Measurements from ENCODE around the gene NLN.

Gene NLN

GRCh38 chr5:65813174-65813573, 91.2 kb downstream of the NLN start:
- TF ChIP-seq MAX (IDR thresholded peaks at IDR 0.05; ENCODE audit: low read depth, low read length), result no peak
- no peak for TF ChIP-seq MYC (IDR thresholded peaks at IDR 0.05; ENCODE audit: low read depth, low read length)
- no peak for TF ChIP-seq POLR2A (IDR thresholded peaks at IDR 0.05; ENCODE audit: extremely low read depth, insufficient read length)
- no peak for TF ChIP-seq CTCF (IDR thresholded peaks at IDR 0.05; ENCODE audit: low read depth, low read length)
- no peak overlapping the region for H3K4me3 ChIP-seq (ENCODE audit: low read depth, low read length)
- DNase-seq (ENCODE audit: low read depth), result no peak

- peak; percentile 47 for DNase-seq (ENCODE audit: low read depth)
- no peak overlapping the region for H3K4me3 ChIP-seq (ENCODE audit: low read depth, low read length)
- TF ChIP-seq POLR2A (IDR thresholded peaks at IDR 0.05; ENCODE audit: extremely low read depth, insufficient read length) (no peak), CTCF (IDR thresholded peaks at IDR 0.05; ENCODE audit: low read depth, low read length) (no peak), MYC (IDR thresholded peaks at IDR 0.05; ENCODE audit: low read depth, low read length) (no peak), MAX (IDR thresholded peaks at IDR 0.05; ENCODE audit: low read depth, low read length) (no peak)
Observed at GRCh38 chr5:65815161-65815560, 93.2 kb downstream of the NLN start.

GRCh38 chr5:65816729-65817128, 94.7 kb downstream of the NLN start:
- H3K4me3 ChIP-seq (ENCODE audit: low read depth, low read length), result no peak overlapping the region
- TF ChIP-seq MAX (IDR thresholded peaks at IDR 0.05; ENCODE audit: low read depth, low read length) (peak; percentile 28; the same call in 1 of the 2 replicates), CTCF (IDR thresholded peaks at IDR 0.05; ENCODE audit: low read depth, low read length) (no peak)
- peak; percentile 79 for DNase-seq (ENCODE audit: low read depth)

- TF ChIP-seq MAX (IDR thresholded peaks at IDR 0.05; ENCODE audit: low read depth, low read length) (no peak), MYC (IDR thresholded peaks at IDR 0.05; ENCODE audit: low read depth, low read length) (no peak), CTCF (IDR thresholded peaks at IDR 0.05; ENCODE audit: low read depth, low read length) (no peak), POLR2A (IDR thresholded peaks at IDR 0.05; ENCODE audit: extremely low read depth, insufficient read length) (no peak)
- no peak for DNase-seq (ENCODE audit: low read depth)
- no peak overlapping the region for H3K4me3 ChIP-seq (ENCODE audit: low read depth, low read length)
Observed at GRCh38 chr5:65817931-65818330, 95.9 kb downstream of the NLN start.

- no peak overlapping the region for H3K4me3 ChIP-seq (ENCODE audit: low read depth, low read length)
- no peak for DNase-seq (ENCODE audit: low read depth)
- no peak for TF ChIP-seq MAX (IDR thresholded peaks at IDR 0.05; ENCODE audit: low read depth, low read length)
- TF ChIP-seq MYC (IDR thresholded peaks at IDR 0.05; ENCODE audit: low read depth, low read length), result no peak
- no peak for TF ChIP-seq CTCF (IDR thresholded peaks at IDR 0.05; ENCODE audit: low read depth, low read length)
- TF ChIP-seq POLR2A (IDR thresholded peaks at IDR 0.05; ENCODE audit: extremely low read depth, insufficient read length), result no peak
Observed at GRCh38 chr5:65818592-65818991, 96.6 kb downstream of the NLN start.
